HG02870 (cell line): ENCODE results near the gene PHF14.
"Not testable (repeated sequence)": the region's sequence is repeated elsewhere in the genome, so short reads cannot be mapped to it uniquely, and the experiment has no call there.

Experiments used
- ATAC-seq: cut with Tn5 transposase; IDR thresholded peaks from one replicate; pipeline ENCODE4 v1.9.1; 2021; ENCODE audit warnings: mild to moderate bottlenecking, moderate library complexity; ENCODE audit not compliant: unreplicated experiment

PHF14 gene

DNA sequence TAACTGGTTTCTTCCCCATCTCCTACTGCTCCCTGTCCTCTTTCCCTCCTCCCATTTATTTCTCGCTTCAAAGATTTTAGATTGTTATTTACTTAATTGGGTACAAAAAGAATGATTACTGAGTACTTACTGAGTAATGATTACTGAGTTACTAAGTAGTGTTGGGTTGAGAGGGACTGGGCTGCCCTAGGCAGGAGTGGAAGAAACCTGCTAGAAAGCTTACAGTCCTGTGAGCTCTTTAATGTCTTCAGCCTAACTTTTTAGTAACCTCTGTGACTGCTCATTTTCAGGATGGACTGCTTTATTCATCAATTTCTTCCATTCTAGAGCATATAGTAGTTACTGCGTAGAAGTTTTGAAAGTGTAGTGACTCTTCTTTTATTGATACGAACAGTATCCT is 7.6 kb downstream of the PHF14 start:
- no peak for ATAC-seq

DNA sequence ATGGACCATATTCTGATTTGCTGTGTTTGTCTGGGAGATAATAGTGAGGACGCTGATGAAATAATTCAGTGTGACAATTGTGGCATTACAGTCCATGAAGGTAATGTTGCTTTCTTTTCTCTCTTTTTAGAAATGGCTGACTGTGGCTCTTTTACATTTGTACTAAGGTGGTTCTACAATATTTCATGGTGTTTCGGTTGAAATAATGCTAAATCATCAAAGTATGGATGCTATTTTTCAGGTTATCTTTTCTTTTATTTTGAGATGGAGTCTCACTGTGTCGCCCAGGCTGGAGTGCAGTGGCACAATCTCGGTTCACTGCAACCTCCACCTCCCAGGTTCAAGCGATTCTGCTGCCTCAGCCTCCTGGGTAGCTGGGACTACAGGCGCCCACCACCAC is 17.1 kb downstream of the PHF14 start:
- ATAC-seq = not testable (repeated sequence)

DNA sequence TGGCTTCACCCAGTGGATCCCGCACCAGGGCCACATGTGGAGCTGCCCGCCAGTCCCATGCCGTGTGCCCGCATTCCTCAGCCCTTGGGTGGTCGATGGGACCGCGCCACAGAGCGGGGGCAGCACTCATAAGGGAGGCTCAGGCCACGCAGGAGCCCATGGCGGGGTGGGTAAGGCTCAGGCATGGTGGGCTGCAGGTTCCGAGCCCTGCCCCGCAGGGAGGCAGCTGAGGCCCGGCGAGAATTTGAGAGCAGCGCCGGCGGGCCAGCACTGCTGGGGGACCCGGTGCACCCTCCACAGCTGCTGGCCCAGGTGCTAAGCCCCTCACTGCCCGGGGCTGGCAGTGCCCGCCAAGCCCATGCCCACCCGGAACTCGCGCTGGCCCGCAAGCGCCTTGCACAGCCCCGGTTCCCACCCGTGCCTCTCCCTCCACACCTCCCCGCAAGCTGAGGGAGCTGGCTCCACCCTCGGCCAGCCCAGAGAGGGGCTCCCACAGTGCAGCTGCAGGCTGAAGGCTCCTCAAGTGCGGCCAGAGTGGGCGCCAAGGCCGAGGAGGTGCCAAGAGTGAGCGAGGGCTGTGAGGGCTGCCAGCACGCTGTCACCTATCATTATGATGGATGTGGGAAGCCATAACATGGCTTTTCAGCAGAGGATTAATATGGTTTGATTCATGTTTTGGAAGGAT is 22.0 kb downstream of the PHF14 start:
- not testable (repeated sequence) for ATAC-seq

- peak; percentile 47 for ATAC-seq
Measured at GRCh38 chr7:10998996-10999757, 25.5 kb downstream of the PHF14 start.

GRCh38 chr7:11005202-11005601 is 31.5 kb downstream of the PHF14 start:
- ATAC-seq = no peak

GRCh38 chr7:11006291-11006690 is 32.6 kb downstream of the PHF14 start:
- ATAC-seq = no peak

DNA sequence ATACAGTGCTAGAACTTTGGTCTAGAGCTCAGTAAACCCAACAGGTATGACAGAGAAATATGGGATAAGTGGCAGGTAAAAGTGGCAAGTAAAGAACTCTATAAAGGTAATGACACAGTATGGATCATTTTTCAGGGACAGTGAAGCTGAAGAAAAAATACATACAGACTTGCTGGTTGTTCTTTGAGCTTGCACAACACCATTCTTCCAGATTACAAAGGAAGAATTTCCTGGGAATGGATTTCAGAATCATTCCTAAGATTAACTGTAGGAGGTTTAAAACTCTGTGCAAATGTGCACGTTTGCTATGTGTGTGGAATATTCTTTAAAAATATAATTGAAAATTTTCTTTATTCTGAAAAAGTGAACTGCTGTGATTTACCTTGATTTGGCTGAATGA is 36.0 kb downstream of the PHF14 start:
- ATAC-seq = no peak

DNA sequence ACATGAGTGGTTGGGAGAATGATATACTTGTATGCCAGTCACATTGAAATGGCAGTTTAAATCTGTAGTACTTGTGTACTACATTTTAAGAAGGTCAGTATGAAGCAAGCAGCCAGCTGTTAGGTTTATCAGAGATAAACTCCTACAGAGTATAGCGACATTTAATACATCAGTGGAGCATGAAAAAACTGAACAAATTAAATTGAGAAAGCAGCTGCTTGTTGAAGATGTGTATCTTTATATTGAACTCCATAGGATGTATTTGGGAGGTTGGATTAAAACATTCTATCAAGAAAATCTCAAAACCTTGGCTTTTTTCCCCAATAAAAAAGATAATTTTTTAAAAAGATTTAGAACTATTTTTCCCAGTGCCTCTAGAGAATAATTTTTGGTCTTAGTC is 47.8 kb downstream of the PHF14 start:
- ATAC-seq = no peak

DNA sequence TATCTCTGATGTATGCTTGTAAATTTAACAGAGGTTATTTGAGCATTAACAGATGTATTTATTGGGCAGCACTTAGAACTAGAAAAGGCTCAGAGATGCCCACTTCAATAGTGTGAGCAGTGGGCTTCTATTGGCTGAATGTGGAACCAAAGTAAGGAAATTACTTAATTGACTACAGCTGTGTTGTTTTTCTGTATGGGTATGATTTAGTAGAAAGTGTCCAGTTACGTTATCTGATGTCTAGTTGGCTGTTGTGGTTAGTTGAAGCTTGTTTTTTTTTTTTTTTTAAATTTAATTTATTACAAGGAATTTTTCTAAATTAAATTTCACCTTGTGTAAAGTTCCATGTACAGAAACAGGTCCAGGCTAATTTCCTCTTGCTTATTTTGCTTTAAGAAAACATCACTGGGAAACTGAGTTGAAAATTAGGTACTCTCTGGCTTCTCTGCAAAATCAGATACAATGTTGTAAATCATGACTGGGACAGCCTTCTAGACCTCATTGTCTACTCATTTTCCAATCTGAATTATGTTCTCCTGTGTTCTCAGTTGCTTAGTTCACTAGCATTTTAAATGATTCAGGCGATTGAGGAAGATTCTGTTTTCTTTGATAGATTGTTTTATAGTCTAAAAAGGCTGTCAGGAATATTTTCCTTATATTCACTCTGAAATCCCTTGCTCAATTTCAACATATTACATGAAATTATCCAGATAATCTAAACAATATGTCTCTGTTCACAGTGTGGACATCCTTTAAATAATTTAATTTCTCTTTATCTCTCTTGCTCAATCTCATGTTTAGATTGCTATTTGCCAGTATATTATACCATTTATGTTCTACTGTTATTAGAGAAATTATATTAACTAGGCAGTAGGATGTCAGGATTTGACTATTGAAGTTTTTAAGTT is 53.0 kb downstream of the PHF14 start:
- no peak for ATAC-seq

GRCh38 chr7:11035661-11036060 is 62.0 kb downstream of the PHF14 start:
- no peak for ATAC-seq

DNA sequence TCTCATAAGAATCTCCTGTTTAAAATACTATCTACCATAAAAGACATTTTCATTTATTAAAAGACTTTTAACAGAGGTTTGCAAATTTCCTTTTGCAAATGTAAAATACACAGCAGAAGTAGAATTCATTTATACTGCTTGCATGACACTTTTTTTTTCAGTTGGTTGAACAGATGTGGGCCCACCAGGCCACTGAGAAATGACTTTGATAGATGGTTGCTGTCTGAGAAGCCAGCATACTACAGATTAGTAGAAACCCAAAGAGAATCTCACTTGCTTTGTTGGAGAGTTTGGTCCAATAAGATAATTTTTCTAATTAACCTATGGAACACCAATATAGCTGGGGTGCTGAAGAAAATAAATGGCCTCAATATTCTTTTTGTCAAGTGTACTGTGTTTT is 66.3 kb downstream of the PHF14 start:
- no peak for ATAC-seq

DNA sequence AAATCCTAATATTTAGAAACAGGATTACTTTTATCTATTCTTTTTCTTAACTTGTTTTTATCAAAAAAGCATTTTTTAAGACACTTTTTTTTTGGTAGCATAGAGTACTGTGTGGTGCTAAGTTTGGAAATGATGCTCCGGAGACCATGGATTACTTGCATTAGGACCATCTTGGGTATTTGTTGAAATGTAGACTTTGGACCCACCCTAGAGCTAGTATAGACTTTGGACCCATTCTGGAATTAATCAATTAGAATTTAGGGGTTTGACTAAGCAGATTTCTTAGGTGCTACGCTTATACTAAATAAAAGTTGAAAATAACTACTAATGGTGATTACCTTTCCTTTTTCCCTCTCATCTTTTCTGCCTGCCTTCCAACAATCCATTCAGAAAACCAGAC is 80.4 kb downstream of the PHF14 start:
- no peak for ATAC-seq

DNA sequence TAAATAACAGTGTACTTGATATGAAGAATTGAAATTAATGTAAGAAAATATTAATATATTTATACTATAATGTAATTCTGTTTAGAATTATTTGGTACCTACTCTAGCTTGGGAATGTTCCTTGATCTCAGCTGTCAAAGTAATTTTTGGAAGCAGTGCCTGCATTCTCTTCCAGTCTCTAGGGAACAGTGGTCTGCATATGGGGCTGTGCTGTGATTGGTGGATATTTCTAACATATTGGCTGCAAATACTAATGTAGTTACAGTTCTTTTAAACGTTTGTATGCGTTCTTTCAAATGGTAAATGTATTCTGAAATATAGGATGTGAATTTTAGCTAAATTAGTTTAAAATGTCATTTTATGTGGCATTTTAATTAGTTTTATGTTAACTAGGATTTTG is 87.2 kb downstream of the PHF14 start:
- ATAC-seq = no peak

DNA sequence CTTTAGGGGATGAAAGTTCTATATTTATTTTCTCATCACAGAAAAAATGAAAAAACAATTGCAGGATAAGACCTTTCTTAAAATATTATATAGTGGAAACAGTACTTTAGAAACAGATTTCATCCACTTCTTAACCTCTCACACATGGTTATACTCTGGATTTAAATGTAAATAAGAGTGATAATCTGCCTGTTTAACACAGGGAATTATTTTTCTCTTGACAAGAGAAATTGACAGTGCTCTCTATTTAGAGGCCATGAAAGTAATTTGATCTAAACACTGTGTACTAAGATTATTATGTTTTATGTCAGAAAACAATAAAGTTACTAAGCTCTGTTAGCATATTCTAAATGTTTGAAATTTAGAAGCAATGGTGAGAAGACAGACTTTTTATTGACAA is 88.4 kb downstream of the PHF14 start:
- no peak for ATAC-seq

- ATAC-seq = no peak
Measured at GRCh38 chr7:11069591-11069990, 95.9 kb downstream of the PHF14 start.

DNA sequence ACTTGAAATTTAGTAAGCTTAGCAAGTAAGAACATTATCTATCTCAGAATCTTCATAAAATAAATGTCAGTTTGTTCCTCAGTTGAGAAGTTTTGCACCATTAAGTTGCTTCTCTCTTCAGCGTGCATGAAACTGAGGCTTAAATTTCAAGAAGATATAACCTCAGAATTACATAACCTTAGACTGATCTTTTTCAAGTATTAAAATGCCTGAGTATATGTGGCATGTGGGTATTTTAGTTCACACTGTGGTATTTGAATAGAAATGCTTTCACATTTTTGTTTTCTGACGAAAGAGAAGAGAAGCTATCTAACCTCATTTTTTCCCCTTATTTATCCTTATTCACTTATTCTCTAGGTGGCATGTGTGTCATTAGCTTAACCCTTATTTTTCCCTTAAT is 104.1 kb downstream of the PHF14 start:
- no peak for ATAC-seq

GRCh38 chr7:11078247-11078834 is 104.7 kb downstream of the PHF14 start:
- no peak for ATAC-seq

DNA sequence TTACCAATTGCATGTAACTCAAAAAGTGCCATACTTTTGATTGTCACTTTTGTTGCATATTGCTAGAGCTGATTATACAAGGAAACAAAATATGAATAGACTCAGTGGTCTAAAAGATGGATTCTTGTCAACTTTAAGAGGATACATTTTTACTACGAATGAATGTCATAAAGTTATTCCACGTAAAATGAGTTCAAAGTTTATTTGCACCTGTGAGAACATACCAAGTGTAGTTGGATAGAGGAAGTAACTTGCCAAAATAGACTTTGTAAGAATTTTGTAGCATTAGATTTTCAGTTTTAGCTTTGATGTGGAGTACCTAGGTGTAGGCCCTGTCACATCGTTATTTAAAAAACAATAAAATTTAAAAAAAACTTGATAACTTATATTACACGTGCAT is 106.2 kb downstream of the PHF14 start:
- no peak for ATAC-seq

GRCh38 chr7:11082121-11082520 is 108.4 kb downstream of the PHF14 start:
- ATAC-seq = no peak

GRCh38 chr7:11082552-11083213 is 109.0 kb downstream of the PHF14 start:
- ATAC-seq = no peak

GRCh38 chr7:11083214-11083568 is 109.5 kb downstream of the PHF14 start:
- ATAC-seq = no peak
